DOHH2 (cell line): ENCODE results near the gene ARHGEF4.

ENCODE experiments used
- CTCF ChIP-seq: fragments of 200-600 bp; sonication (generic); IDR thresholded peaks from one replicate; pipeline ENCODE4 v1.5.1; 2014; ENCODE audit warnings: antibody characterized with exemption, mild to moderate bottlenecking, low read depth, low read length; ENCODE audit not compliant: poor library complexity, severe bottlenecking
- EZH2phosphoT487 ChIP-seq: fragments of 200-600 bp; sonication (generic); IDR thresholded peaks from 2 replicates; pipeline ENCODE4 v1.6.1; 2017; ENCODE audit warnings: borderline replicate concordance, mild to moderate bottlenecking, antibody characterized with exemption, low read length, moderate library complexity, mixed read lengths

- no peak for TF ChIP-seq CTCF
- no peak for TF ChIP-seq EZH2phosphoT487
These were observed 186.0 kb downstream of the ARHGEF4 start for GRCh38 chr2:131022731-131023130.
